ENCODE data around the gene GABPB2.

GRCh38 chr1:151054971-151055547 is 15.5 kb upstream of the GABPB2 start:
- TF ChIP-seq EZH2phosphoT487 (IDR thresholded peaks at IDR 0.05; ENCODE audit: borderline replicate concordance, low read length): no peak
- TF ChIP-seq EZH2 (IDR thresholded peaks at IDR 0.05; ENCODE audit: low read length, unreplicated experiment): no peak
- TF ChIP-seq, protein P1, sequence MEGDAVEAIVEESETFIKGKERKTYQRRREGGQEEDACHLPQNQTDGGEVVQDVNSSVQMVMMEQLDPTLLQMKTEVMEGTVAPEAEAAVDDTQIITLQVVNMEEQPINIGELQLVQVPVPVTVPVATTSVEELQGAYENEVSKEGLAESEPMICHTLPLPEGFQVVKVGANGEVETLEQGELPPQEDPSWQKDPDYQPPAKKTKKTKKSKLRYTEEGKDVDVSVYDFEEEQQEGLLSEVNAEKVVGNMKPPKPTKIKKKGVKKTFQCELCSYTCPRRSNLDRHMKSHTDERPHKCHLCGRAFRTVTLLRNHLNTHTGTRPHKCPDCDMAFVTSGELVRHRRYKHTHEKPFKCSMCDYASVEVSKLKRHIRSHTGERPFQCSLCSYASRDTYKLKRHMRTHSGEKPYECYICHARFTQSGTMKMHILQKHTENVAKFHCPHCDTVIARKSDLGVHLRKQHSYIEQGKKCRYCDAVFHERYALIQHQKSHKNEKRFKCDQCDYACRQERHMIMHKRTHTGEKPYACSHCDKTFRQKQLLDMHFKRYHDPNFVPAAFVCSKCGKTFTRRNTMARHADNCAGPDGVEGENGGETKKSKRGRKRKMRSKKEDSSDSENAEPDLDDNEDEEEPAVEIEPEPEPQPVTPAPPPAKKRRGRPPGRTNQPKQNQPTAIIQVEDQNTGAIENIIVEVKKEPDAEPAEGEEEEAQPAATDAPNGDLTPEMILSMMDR (conservative IDR thresholded peaks at IDR 0.05; ENCODE audit: low read depth, low read length): no peak

All from PC-3 (cell line).